Stomach (tissue), 9 donors: Measurements from ENCODE around the gene SARDH. TPM values are rescaled to one million over a fixed set of nuclear protein-coding genes. Genes with fewer than 3 reads are reported as not detected.

ENCODE experiments used
- DNase-seq, 2 donors: peaks; one replicate each; pipeline versions ENCODE4 v3.0.0 to v3.0.0-alpha.2; 2013 to 2019
- H3K27ac ChIP-seq, 5 donors: fragments of 200-600 bp in 4 of 5; sonication (generic) in 4 of 5; one replicate each; pipeline ENCODE4 v1.5.1; 2013 to 2019; ENCODE audit warnings: mild to moderate bottlenecking in 1 of 5, moderate library complexity in 1 of 5
- H3K27me3 ChIP-seq, 3 donors: fragments of 200-600 bp; sonication (generic); one replicate each; pipeline ENCODE4 v1.5.1; 2017 to 2019; ENCODE audit warnings: mixed run types in 1 of 3
- H3K36me3 ChIP-seq, 4 donors: fragments of 200-600 bp; sonication (generic); 1 replicate in 3 of 4; 2 replicates in 1 of 4; pipeline ENCODE4 v1.5.1; 2016 to 2019
- H3K4me1 ChIP-seq, 4 donors: fragments of 200-600 bp; sonication (generic); one replicate each; pipeline ENCODE4 v1.5.1; 2016 to 2019
- H3K4me3 ChIP-seq, 4 donors: fragments of 200-600 bp; sonication (generic) in 3 of 4; one replicate each; pipeline ENCODE4 v1.5.1; 2016 to 2019; ENCODE audit warnings: mild to moderate bottlenecking in 1 of 4
- H3K9me3 ChIP-seq, 4 donors: fragments of 200-600 bp; sonication (generic); one replicate each; pipeline ENCODE4 v1.5.1; 2016 to 2019
- CTCF ChIP-seq, 7 experiments: fragments of 450-650 bp in 4 of 7; fragments of 200-600 bp in 3 of 7; sonication (generic) in 3 of 7; IDR thresholded peaks; one replicate each; pipeline ENCODE4 v1.5.1; 2016 to 2019; ENCODE audit warnings: antibody characterized with exemption in 7 of 7, control low read depth in 2 of 7, mild to moderate bottlenecking in 1 of 7
- EP300 ChIP-seq: sonication (generic); formaldehyde crosslinking; IDR thresholded peaks from one replicate; pipeline ENCODE4 v1.6.1; 2017; ENCODE audit warnings: antibody characterized with exemption
- POLR2A ChIP-seq, 4 donors: fragments of 450-650 bp; IDR thresholded peaks; one replicate each; pipeline ENCODE4 v1.6.1; 2016; ENCODE audit warnings: antibody characterized with exemption in 4 of 4, control low read depth in 2 of 4, mild to moderate bottlenecking in 1 of 4, moderate library complexity in 1 of 4
- POLR2AphosphoS5 ChIP-seq, 3 donors: sonication (generic); formaldehyde crosslinking; IDR thresholded peaks; one replicate each; pipeline ENCODE4 v1.6.1; 2016; ENCODE audit warnings: antibody characterized with exemption in 3 of 3
- WGBS, 5 donors: extraction: QIAGEN DNeasy Blood & Tissue Kit in 3 of 5; methylation state at CpG; one replicate each; pipeline versions ENCODE4 v1.1.5 to v1.1.7; 2013 to 2018; 5-methylcytosine and 5-hydroxymethylcytosine counted together
- intact Hi-C: fragments of 100-400 bp; cut with DNase I; formaldehyde crosslinking; loops from one replicate; pipeline ENCODE4 v1.15.1; 2023; ENCODE audit warnings: low total_unique reads
- polyA plus RNA-seq, 3 donors: library from polyadenylated mRNA; stranded (reverse); fragments of 200-250 nt; gene quantifications; one replicate each; pipeline ENCODE4 v1.2.3, GENCODE V29; 2013
- total RNA-seq, 5 donors: library from RNA; depleted of rRNA; stranded (reverse); fragments of >200 nt; gene quantifications; one replicate each; pipeline versions ENCODE4 v1.1.0 to v1.2.3, GENCODE V29; 2014 to 2016
- donor health status: healthy with polysubstance abuse.
- donor health status: Bipolar disorder and iron deficiency.
- donor health status: healthy.

Gene SARDH
- total and polyA plus RNA-seq, 8 donors: 0.76 to 15.2 (median 2.6) TPM; not detected in 1

GRCh38 chr9:133737071-133737773 lies 930 bp downstream of the SARDH start:
- intact Hi-C loops: no loop called here
- peak overlapping the region in 3 of 4 donors; percentile 43 to 50 (median 49) for H3K4me3 ChIP-seq
- no peaks in the 10 kb centered on the region for H3K36me3 ChIP-seq
- H3K27ac ChIP-seq: peak overlapping the region in 1 of 5 donors; percentile 15
- peak; percentile 25 to 46 for DNase-seq
- peaks cover 15 to 22% (median 20%) of the 10 kb centered on the region in 4 donors for H3K4me1 ChIP-seq
- H3K9me3 ChIP-seq: no peaks in the 10 kb centered on the region
- TF ChIP-seq POLR2AphosphoS5 (IDR thresholded peaks at IDR 0.05) (no peak), CTCF (IDR thresholded peaks at IDR 0.05) (no peak), POLR2A (IDR thresholded peaks at IDR 0.05) (no peak), EP300 (no peak)
- 34 to 62% (median 60%) methylated on average over 11 to 15 of the region's 15 CpGs for WGBS, 5 donors
- H3K27me3 ChIP-seq: peaks cover 0 to 4% (median 0%) of the 10 kb centered on the region in 3 donors

- Histone ChIP-seq H3K4me1 (peaks cover 15 to 22% (median 20%) of the 10 kb centered on the region in 4 donors), H3K36me3 (no peaks in the 10 kb centered on the region), H3K4me3 (no peak overlapping the region), H3K27me3 (peaks cover 0 to 4% (median 0%) of the 10 kb centered on the region in 3 donors), H3K27ac (no peak overlapping the region), H3K9me3 (no peaks in the 10 kb centered on the region)
- intact Hi-C loops: no loop called here
- WGBS, 5 donors: 73 to 88% (median 78%) methylated on average over 7 to 8 of the region's 8 CpGs
- DNase-seq: peak in 1 of 2 donors; percentile 8
- no peak for TF ChIP-seq POLR2AphosphoS5 (IDR thresholded peaks at IDR 0.05)
- TF ChIP-seq EP300: no peak
Measured at GRCh38 chr9:133735931-133736330, 2.2 kb downstream of the SARDH start.

- peak in 1 of 2 donors; percentile 8 for DNase-seq
- no peak overlapping the region for H3K27ac ChIP-seq
- H3K4me1 ChIP-seq: peaks cover 15 to 22% (median 20%) of the 10 kb centered on the region in 4 donors
- no peaks in the 10 kb centered on the region for H3K36me3 ChIP-seq
- H3K27me3 ChIP-seq: peaks cover 0 to 4% (median 0%) of the 10 kb centered on the region in 3 donors
- H3K4me3 ChIP-seq: no peak overlapping the region
- 60 to 72% (median 64%) methylated on average over 10 of the region's 10 CpGs for WGBS, 5 donors
- intact Hi-C loops: no loop called here
- no peaks in the 10 kb centered on the region for H3K9me3 ChIP-seq
- TF ChIP-seq POLR2A (IDR thresholded peaks at IDR 0.05): no peak
Measured at GRCh38 chr9:133735415-133735775, 2.8 kb downstream of the SARDH start.

- DNase-seq: peak in 1 of 2 donors; percentile 22
- Histone ChIP-seq H3K9me3 (no peaks in the 10 kb centered on the region), H3K4me1 (peaks cover 15 to 22% (median 20%) of the 10 kb centered on the region in 4 donors), H3K27ac (no peak overlapping the region), H3K4me3 (no peak overlapping the region), H3K36me3 (no peaks in the 10 kb centered on the region), H3K27me3 (peaks cover 0 to 4% (median 0%) of the 10 kb centered on the region in 3 donors)
- intact Hi-C loops: no loop called here
- WGBS, 5 donors: 75 to 84% (median 80%) methylated on average over 20 to 23 of the region's 23 CpGs
- no peak for TF ChIP-seq EP300
- TF ChIP-seq POLR2A (IDR thresholded peaks at IDR 0.05): no peak
- TF ChIP-seq POLR2AphosphoS5 (IDR thresholded peaks at IDR 0.05): no peak
- TF ChIP-seq CTCF (IDR thresholded peaks at IDR 0.05): no peak
Measured at GRCh38 chr9:133734590-133735414, 3.4 kb downstream of the SARDH start.

GRCh38 chr9:133733796-133734533 lies 4.2 kb downstream of the SARDH start:
- intact Hi-C loops: no loop called here
- H3K27me3 ChIP-seq: peaks cover 0 to 4% (median 0%) of the 10 kb centered on the region in 3 donors
- 82 to 96% (median 83%) methylated on average over 2 to 21 of the region's 21 CpGs for WGBS, 5 donors
- TF ChIP-seq POLR2A (IDR thresholded peaks at IDR 0.05) (no peak), CTCF (IDR thresholded peaks at IDR 0.05) (no peak), EP300 (no peak), POLR2AphosphoS5 (IDR thresholded peaks at IDR 0.05) (no peak)
- no peaks in the 10 kb centered on the region for H3K36me3 ChIP-seq
- H3K4me1 ChIP-seq: peaks cover 15 to 22% (median 20%) of the 10 kb centered on the region in 4 donors
- DNase-seq: peak in 1 of 2 donors; percentile 18
- no peak overlapping the region for H3K27ac ChIP-seq
- H3K9me3 ChIP-seq: no peaks in the 10 kb centered on the region
- H3K4me3 ChIP-seq: no peak overlapping the region
